Gastroesophageal sphincter (tissue), 3 donors: ENCODE results near the gene MYO7A.

Experiments
- CTCF ChIP-seq, 4 experiments: fragments of 200-600 bp in 2 of 4; fragments of 450-650 bp in 2 of 4; sonication (generic) in 1 of 4; IDR thresholded peaks; one replicate each; pipeline ENCODE4 v1.5.1; 2017 to 2019; ENCODE audit warnings: antibody characterized with exemption in 4 of 4, mild to moderate bottlenecking in 2 of 4, moderate library complexity in 2 of 4
- POLR2A ChIP-seq, 2 donors: fragments of 450-650 bp; IDR thresholded peaks; one replicate each; pipeline ENCODE4 v1.6.1; 2017; ENCODE audit warnings: antibody characterized with exemption in 2 of 2, mild to moderate bottlenecking in 2 of 2, moderate library complexity in 1 of 2

- TF ChIP-seq CTCF (IDR thresholded peaks at IDR 0.05) = no peak
- TF ChIP-seq POLR2A (IDR thresholded peaks at IDR 0.05) = no peak
Observed at GRCh38 chr11:77208535-77208934, 80.5 kb downstream of the MYO7A start.
